Body of pancreas (tissue), 4 donors: ENCODE data around the gene GALNT6. TPM values are rescaled to one million over a fixed set of nuclear protein-coding genes. Genes with fewer than 3 reads are reported as not detected.
"Not testable (repeated sequence)": the region's sequence is repeated elsewhere in the genome, so short reads cannot be mapped to it uniquely, and the experiment has no call there.

Experiments used
- ATAC-seq: fragments of 150-250 bp; one replicate; pipeline ENCODE4 v1.9.1; 2016
- DNase-seq, 4 donors: peaks; one replicate each; pipeline ENCODE4 v3.0.0-alpha.2; 2019
- H3K27ac ChIP-seq, 4 donors: fragments of 200-600 bp; sonication (generic); 1 replicate in 3 of 4; 2 replicates in 1 of 4; pipeline versions ENCODE4 v1.5.1 to v1.6.1; 2016 to 2019; ENCODE audit warnings: mild to moderate bottlenecking in 1 of 4, mixed read lengths in 1 of 4, moderate library complexity in 1 of 4
- H3K27me3 ChIP-seq, 2 donors: fragments of 200-600 bp; sonication (generic); one replicate each; pipeline ENCODE4 v1.6.0; 2016; ENCODE audit warnings: mild to moderate bottlenecking in 1 of 2
- H3K36me3 ChIP-seq, 2 donors: fragments of 200-600 bp; sonication (generic); replicated peaks in 1 of 2; 2 replicates each; pipeline ENCODE4 v1.5.1; 2016; ENCODE audit warnings: low read depth in 2 of 2; ENCODE audit not compliant: insufficient read depth in 1 of 2
- H3K4me1 ChIP-seq: fragments of 200-600 bp; sonication (generic); one replicate; pipeline ENCODE4 v1.6.0; 2016
- H3K4me3 ChIP-seq, 2 donors: fragments of 200-600 bp; sonication (generic); 1 replicate in 1 of 2; 2 replicates in 1 of 2; pipeline ENCODE4 v1.5.1; 2016 to 2019
- H3K9me3 ChIP-seq, 3 donors: fragments of 200-600 bp; sonication (generic); 1 replicate in 2 of 3; 2 replicates in 1 of 3; pipeline ENCODE4 v1.5.1; 2016
- CTCF ChIP-seq, 7 experiments: fragments of 450-650 bp in 4 of 7; fragments of 200-600 bp in 3 of 7; sonication (generic) in 3 of 7; IDR thresholded peaks; one replicate each; pipeline ENCODE4 v1.5.1; 2016 to 2019; ENCODE audit warnings: antibody characterized with exemption in 7 of 7
- POLR2A ChIP-seq, 3 donors: fragments of 450-650 bp; IDR thresholded peaks; one replicate each; pipeline ENCODE4 v1.6.1; 2016; ENCODE audit warnings: antibody characterized with exemption in 3 of 3, mild to moderate bottlenecking in 2 of 3
- WGBS, 2 donors: methylation state at CpG; one replicate each; pipeline ENCODE4 v1.1.5; 2017; 5-methylcytosine and 5-hydroxymethylcytosine counted together
- intact Hi-C: fragments of 100-400 bp; cut with DNase I; formaldehyde crosslinking; loops from one replicate; pipeline ENCODE4 v1.15.1; 2023
- total RNA-seq, 2 donors: library from RNA; depleted of rRNA; stranded (reverse); fragments of >200 nt; gene quantifications; one replicate each; pipeline ENCODE4 v1.1.0, GENCODE V29; 2016

Gene GALNT6
- total RNA-seq, 2 donors from 2014 or later = 8.6 to 9.3 TPM

GRCh38 chr12:51322452-51322851 is 68.8 kb downstream of the GALNT6 start:
- ATAC-seq (no peak), DNase-seq (no peak)
- no peaks in the 10 kb centered on the region for H3K27me3 ChIP-seq
- intact Hi-C loops = no loop called here
- TF ChIP-seq POLR2A (IDR thresholded peaks at IDR 0.05) (no peak), CTCF (IDR thresholded peaks at IDR 0.05) (no peak)
- H3K36me3 ChIP-seq = no peaks in the 10 kb centered on the region
- 72 to 85% methylated on average over 5 of the region's 5 CpGs for WGBS, 2 donors
- H3K9me3 ChIP-seq = no peaks in the 10 kb centered on the region
- H3K4me3 ChIP-seq = no peak overlapping the region
- no peaks in the 10 kb centered on the region for H3K4me1 ChIP-seq
- H3K27ac ChIP-seq = no peak overlapping the region

- H3K4me3 ChIP-seq = no peak overlapping the region
- H3K36me3 ChIP-seq = no peaks in the 10 kb centered on the region
- intact Hi-C loops = no loop called here
- no peak for ATAC-seq
- no peak for TF ChIP-seq POLR2A (IDR thresholded peaks at IDR 0.05)
- 82 to 83% methylated on average over 3 of the region's 3 CpGs for WGBS, 2 donors
- H3K4me1 ChIP-seq = no peaks in the 10 kb centered on the region
- H3K27me3 ChIP-seq = no peaks in the 10 kb centered on the region
- no peak for DNase-seq
- H3K27ac ChIP-seq = no peak overlapping the region
- H3K9me3 ChIP-seq = no peaks in the 10 kb centered on the region
These were observed 69.3 kb downstream of the GALNT6 start for GRCh38 chr12:51321882-51322281.

DNA sequence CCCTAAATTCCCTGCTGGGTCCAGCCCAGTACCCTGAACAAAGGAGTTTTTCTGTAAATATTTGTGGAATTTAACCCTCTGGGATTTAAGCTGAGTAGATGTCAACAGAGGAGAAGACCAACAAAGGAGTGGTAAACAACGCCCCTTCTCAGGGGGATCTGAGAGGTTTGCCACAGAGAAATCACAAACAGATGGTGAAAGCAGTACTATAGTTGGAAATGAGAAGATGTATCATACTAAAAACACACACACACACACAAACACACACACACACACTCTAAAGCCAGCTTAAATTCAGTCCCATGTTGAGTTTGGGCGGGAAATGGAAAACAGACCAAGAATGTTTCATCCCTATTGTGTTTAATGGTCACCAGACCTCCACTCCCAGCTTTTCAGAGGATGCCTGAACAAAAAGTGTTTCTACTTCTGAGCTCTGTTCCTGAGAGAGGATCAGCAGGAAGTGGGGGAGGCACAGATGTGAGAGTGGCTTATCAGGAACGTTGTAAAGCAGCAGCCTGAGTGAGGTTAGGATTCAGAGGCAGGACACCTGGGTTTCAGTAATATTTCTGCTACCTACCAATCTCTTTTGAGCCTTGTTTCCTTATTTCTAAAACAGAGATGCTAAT is 70.4 kb downstream of the GALNT6 start:
- intact Hi-C loops = no loop called here
- TF ChIP-seq POLR2A (IDR thresholded peaks at IDR 0.05) = no peak
- no peak for TF ChIP-seq CTCF (IDR thresholded peaks at IDR 0.05)
- Histone ChIP-seq H3K27me3 (no peaks in the 10 kb centered on the region), H3K4me1 (no peaks in the 10 kb centered on the region), H3K27ac (no peak overlapping the region), H3K4me3 (no peak overlapping the region), H3K9me3 (no peaks in the 10 kb centered on the region), H3K36me3 (no peaks in the 10 kb centered on the region)
- WGBS, 2 donors = 41 to 43% methylated on average over 3 of the region's 3 CpGs
- DNase-seq = no peak
- ATAC-seq = no peak

DNA sequence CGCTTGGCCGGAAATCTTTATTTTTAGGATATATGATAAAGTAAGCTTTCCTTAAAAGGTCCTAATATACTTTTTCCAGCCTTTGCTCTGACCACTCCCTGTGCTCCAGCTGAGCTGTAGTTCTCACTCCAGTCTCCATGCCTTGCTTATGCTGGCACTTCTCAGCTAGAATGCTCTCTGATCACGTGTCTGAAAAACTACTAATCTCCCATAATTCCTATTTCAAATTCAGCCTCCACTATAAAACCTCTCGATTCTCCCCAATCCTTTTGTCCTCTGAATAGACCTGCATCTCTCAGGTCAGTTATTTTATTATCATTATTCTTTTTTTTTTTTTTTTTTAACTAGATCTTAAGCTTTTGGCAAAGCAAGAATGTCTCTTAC is 70.9 kb downstream of the GALNT6 start:
- WGBS, 2 donors = 67 to 76% methylated on average over 4 of the region's 4 CpGs
- no peak overlapping the region for H3K27ac ChIP-seq
- no peaks in the 10 kb centered on the region for H3K9me3 ChIP-seq
- H3K27me3 ChIP-seq = no peaks in the 10 kb centered on the region
- H3K36me3 ChIP-seq = no peaks in the 10 kb centered on the region
- TF ChIP-seq CTCF (IDR thresholded peaks at IDR 0.05) (no peak), POLR2A (IDR thresholded peaks at IDR 0.05) (no peak)
- intact Hi-C loops = no loop called here
- H3K4me1 ChIP-seq = no peaks in the 10 kb centered on the region
- DNase-seq (no peak), ATAC-seq (no peak)
- H3K4me3 ChIP-seq = no peak overlapping the region

DNA sequence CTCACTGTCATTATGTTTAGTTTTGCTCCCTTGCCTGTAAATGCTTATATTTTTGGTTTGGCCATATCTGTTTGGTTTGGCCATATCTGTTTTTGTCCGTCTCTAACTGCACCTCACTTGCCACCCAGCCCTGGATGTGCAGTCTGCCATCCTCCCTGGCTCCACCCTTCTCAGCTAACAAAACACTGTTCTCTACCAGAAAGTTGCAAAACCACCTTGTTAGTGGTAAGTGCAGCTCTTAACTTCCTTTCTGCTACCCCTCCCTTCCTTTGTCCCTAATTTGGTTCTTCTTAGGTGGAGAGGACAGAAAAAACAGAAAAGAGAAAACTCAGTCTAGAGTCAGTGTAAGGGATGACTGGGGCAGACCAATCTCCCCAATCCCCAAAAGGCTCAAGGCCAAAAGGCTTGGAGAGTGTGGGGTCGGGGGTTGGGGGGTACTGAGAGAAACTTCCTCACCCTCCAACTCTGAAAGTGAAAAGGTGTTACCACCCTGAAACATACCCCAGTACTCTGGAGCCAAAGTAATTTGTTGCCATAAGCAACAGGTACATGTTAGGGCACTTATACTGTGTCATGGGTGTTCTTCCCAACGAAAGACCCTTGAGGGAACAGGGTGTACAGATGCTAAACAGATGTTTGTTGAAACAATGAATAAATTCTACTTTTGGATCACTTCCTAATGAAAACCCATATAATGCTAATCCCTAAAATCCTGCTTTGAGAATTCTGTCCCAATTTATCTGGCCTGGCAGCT is 72.2 kb downstream of the GALNT6 start:
- ATAC-seq = no peak
- 47 to 60% methylated on average over 3 of the region's 3 CpGs for WGBS, 2 donors
- Histone ChIP-seq H3K4me3 (no peak overlapping the region), H3K36me3 (no peaks in the 10 kb centered on the region), H3K4me1 (no peaks in the 10 kb centered on the region), H3K27me3 (no peaks in the 10 kb centered on the region), H3K9me3 (no peaks in the 10 kb centered on the region), H3K27ac (no peak overlapping the region)
- TF ChIP-seq CTCF (IDR thresholded peaks at IDR 0.05) (no peak), POLR2A (IDR thresholded peaks at IDR 0.05) (no peak)
- no peak for DNase-seq
- intact Hi-C loops = no loop called here

GRCh38 chr12:51318057-51318806 is 73.0 kb downstream of the GALNT6 start:
- ATAC-seq, intact Hi-C loops, H3K36me3 ChIP-seq, H3K4me3 ChIP-seq, H3K9me3 ChIP-seq, H3K27ac ChIP-seq, DNase-seq, H3K4me1 ChIP-seq, H3K27me3 ChIP-seq: not testable (repeated sequence)
- 87 to 92% methylated on average over 7 to 8 of the region's 8 CpGs for WGBS, 2 donors
